WERI-Rb-1 (cell line): ENCODE results near the gene TMEM190.
"Not testable (repeated sequence)": the region's sequence is repeated elsewhere in the genome, so short reads cannot be mapped to it uniquely, and the experiment has no call there.

Experiments
- DNase-seq: peaks from one replicate; pipeline ENCODE4 v3.0.0-alpha.2; 2020
- H3K27ac ChIP-seq: fragments of 250-450 bp; sonication (Bioruptor Pico); 2 replicates; pipeline ENCODE4 v1.5.1; 2020; ENCODE audit warnings: mild to moderate bottlenecking, moderate library complexity
- H3K27me3 ChIP-seq: fragments of 250-450 bp; sonication (Bioruptor Pico); 2 replicates; pipeline ENCODE4 v1.5.1; 2021; ENCODE audit warnings: mild to moderate bottlenecking, low read depth, moderate library complexity; ENCODE audit not compliant: insufficient read depth, severe bottlenecking
- H3K36me3 ChIP-seq: fragments of 250-450 bp; sonication (Bioruptor Pico); 2 replicates; pipeline ENCODE4 v1.5.1; 2020; ENCODE audit warnings: mild to moderate bottlenecking, moderate library complexity
- H3K4me3 ChIP-seq: 2 replicates; pipeline ENCODE4 v1.5.1; 2011; ENCODE audit warnings: low read depth, mild to moderate bottlenecking, control low read depth, low read length
- H3K9me3 ChIP-seq: fragments of 250-450 bp; sonication (Bioruptor Pico); 2 replicates; pipeline ENCODE4 v1.5.1; 2021; ENCODE audit warnings: mild to moderate bottlenecking, moderate library complexity; ENCODE audit not compliant: severe bottlenecking
- CTCF ChIP-seq: IDR thresholded peaks from 2 replicates; pipeline ENCODE4 v1.5.1; 2011; ENCODE audit warnings: low read depth, mild to moderate bottlenecking, control low read depth, inconsistent platforms, low read length

Gene TMEM190

GRCh38 chr19:55408533-55408872, 31.9 kb downstream of the TMEM190 start:
- H3K4me3 ChIP-seq, result peak overlapping the region; percentile 4
- no peak for TF ChIP-seq CTCF
- peak overlapping the region; percentile 100 for H3K27ac ChIP-seq

GRCh38 chr19:55409179-55409578, 32.6 kb downstream of the TMEM190 start:
- Histone ChIP-seq H3K9me3 (peaks cover 12% of the 10 kb centered on the region), H3K27ac (peak overlapping the region; percentile 100), H3K36me3 (peaks cover 31% of the 10 kb centered on the region)
- DNase-seq, H3K27me3 ChIP-seq, H3K4me3 ChIP-seq: not testable (repeated sequence)

More at GRCh38 chr19:55408533-55408872, 31.9 kb downstream of the TMEM190 start:
- no peak for DNase-seq
- H3K9me3 ChIP-seq, result peaks cover 12% of the 10 kb centered on the region
- H3K27me3 ChIP-seq, result no peaks in the 10 kb centered on the region
- H3K36me3 ChIP-seq, result peaks cover 38% of the 10 kb centered on the region

GRCh38 chr19:55410168-55410567, 33.5 kb downstream of the TMEM190 start:
- Histone ChIP-seq H3K9me3 (peaks cover 12% of the 10 kb centered on the region), H3K4me3 (no peak overlapping the region), H3K27me3 (no peaks in the 10 kb centered on the region), H3K27ac (no peak overlapping the region), H3K36me3 (peaks cover 21% of the 10 kb centered on the region)
- no peak for DNase-seq
- TF ChIP-seq CTCF, result no peak

GRCh38 chr19:55418185-55418584, 41.6 kb downstream of the TMEM190 start:
- Histone ChIP-seq H3K36me3 (no peaks in the 10 kb centered on the region), H3K9me3 (no peaks in the 10 kb centered on the region), H3K27ac (no peak overlapping the region), H3K27me3 (no peaks in the 10 kb centered on the region), H3K4me3 (no peak overlapping the region)
- peak; percentile 53 for TF ChIP-seq CTCF
- DNase-seq, result peak; percentile 75

GRCh38 chr19:55419103-55419502, 42.5 kb downstream of the TMEM190 start:
- no peak for DNase-seq
- Histone ChIP-seq H3K36me3 (no peaks in the 10 kb centered on the region), H3K4me3 (no peak overlapping the region), H3K27me3 (no peaks in the 10 kb centered on the region), H3K9me3 (no peaks in the 10 kb centered on the region), H3K27ac (no peak overlapping the region)
- no peak for TF ChIP-seq CTCF

- DNase-seq, result no peak
- Histone ChIP-seq H3K9me3 (no peaks in the 10 kb centered on the region), H3K27ac (no peak overlapping the region), H3K4me3 (no peak overlapping the region), H3K27me3 (no peaks in the 10 kb centered on the region), H3K36me3 (no peaks in the 10 kb centered on the region)
- TF ChIP-seq CTCF, result no peak
These were observed 43.1 kb downstream of the TMEM190 start for GRCh38 chr19:55419624-55420236.

- H3K27ac ChIP-seq, H3K9me3 ChIP-seq, H3K27me3 ChIP-seq, H3K36me3 ChIP-seq, H3K4me3 ChIP-seq, DNase-seq: not testable (repeated sequence)
These were observed 44.7 kb downstream of the TMEM190 start for GRCh38 chr19:55421281-55421680.
